UCSD-AML1 (cell line): ENCODE results near the gene PLAC9.

Experiments used
- DNase-seq: peaks from one replicate; lab custom pipeline; 2025; ENCODE audit not compliant: unreplicated experiment; lab: John Stamatoyannopoulos, UW

PLAC9 gene

GRCh38 chr10:80177781-80178636 lies 45.5 kb downstream of the PLAC9 start:
- no peak for DNase-seq

GRCh38 chr10:80182986-80183385 lies 50.5 kb downstream of the PLAC9 start:
- DNase-seq: no peak

- no peak for DNase-seq
Measured at GRCh38 chr10:80183436-80183835, 50.9 kb downstream of the PLAC9 start.

GRCh38 chr10:80184291-80184690 lies 51.8 kb downstream of the PLAC9 start:
- no peak for DNase-seq

GRCh38 chr10:80185578-80186299 lies 53.2 kb downstream of the PLAC9 start:
- no peak for DNase-seq

- no peak for DNase-seq
Measured at GRCh38 chr10:80186364-80187012, 54.0 kb downstream of the PLAC9 start.

GRCh38 chr10:80187060-80187459 lies 54.5 kb downstream of the PLAC9 start:
- no peak for DNase-seq

- DNase-seq: peak; percentile 36
Measured at GRCh38 chr10:80187465-80188409, 55.2 kb downstream of the PLAC9 start.

GRCh38 chr10:80188713-80189112 lies 56.2 kb downstream of the PLAC9 start:
- DNase-seq: no peak

- DNase-seq: no peak
Measured at GRCh38 chr10:80191589-80192270, 59.2 kb downstream of the PLAC9 start.

- DNase-seq: no peak
Measured at GRCh38 chr10:80192553-80192952, 60.0 kb downstream of the PLAC9 start.

GRCh38 chr10:80194373-80195045 lies 62.0 kb downstream of the PLAC9 start:
- no peak for DNase-seq
